Thyroid gland (tissue), 4 donors: ENCODE data around the gene CTAGE8.
"Not testable (repeated sequence)": the region's sequence is repeated elsewhere in the genome, so short reads cannot be mapped to it uniquely, and the experiment has no call there.

Source experiments
- POLR2A ChIP-seq, 2 donors: fragments of 450-650 bp; IDR thresholded peaks; one replicate each; pipeline ENCODE4 v1.6.1; 2017; ENCODE audit warnings: antibody characterized with exemption in 2 of 2, mild to moderate bottlenecking in 2 of 2, moderate library complexity in 1 of 2
- TF ChIP-seq, protein P1 (sequence below), 6 experiments: fragments of 200-600 bp in 3 of 6; fragments of 450-650 bp in 3 of 6; sonication (generic) in 3 of 6; IDR thresholded peaks; one replicate each; pipeline ENCODE4 v1.5.1; 2016 to 2019; ENCODE audit warnings: antibody characterized with exemption in 6 of 6, mild to moderate bottlenecking in 2 of 6, inconsistent platforms in 1 of 6, moderate library complexity in 1 of 6

DNA sequence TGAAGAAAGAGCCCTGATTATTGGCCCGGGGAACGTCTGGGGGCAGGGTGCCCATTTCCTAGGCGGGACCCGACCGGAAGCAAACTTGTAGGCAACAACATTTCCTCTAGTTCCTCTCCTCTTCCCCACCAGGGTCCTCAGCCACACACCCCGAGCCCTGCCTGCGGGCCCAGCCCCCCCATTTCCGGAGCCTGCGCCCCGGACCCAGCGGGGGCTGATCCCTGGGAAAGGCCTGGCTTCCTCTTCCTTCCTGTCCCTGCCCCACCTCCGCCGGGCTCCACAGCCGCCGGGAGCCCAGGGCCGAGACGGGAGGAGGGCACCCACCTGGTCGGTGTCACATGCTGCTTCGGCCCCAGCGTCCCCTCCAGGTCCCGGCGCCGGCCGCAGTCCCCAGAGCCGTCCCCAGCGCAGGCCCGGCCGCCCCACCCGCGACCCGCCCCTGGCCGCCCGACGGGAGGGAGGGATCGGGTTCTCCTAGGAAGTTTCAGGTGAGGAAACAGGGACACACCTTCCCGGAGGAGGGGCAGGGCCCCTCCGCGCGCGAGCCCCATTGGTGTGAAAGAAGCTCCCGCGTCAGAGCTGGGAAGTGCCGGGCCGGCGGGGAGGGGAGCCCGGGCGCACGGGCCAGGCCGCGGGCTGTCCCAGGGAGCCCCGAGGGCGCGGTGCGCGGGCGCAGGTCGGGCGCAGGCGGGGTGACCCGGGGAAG is 24.9 kb upstream of the CTAGE8 start:
- TF ChIP-seq, protein P1, sequence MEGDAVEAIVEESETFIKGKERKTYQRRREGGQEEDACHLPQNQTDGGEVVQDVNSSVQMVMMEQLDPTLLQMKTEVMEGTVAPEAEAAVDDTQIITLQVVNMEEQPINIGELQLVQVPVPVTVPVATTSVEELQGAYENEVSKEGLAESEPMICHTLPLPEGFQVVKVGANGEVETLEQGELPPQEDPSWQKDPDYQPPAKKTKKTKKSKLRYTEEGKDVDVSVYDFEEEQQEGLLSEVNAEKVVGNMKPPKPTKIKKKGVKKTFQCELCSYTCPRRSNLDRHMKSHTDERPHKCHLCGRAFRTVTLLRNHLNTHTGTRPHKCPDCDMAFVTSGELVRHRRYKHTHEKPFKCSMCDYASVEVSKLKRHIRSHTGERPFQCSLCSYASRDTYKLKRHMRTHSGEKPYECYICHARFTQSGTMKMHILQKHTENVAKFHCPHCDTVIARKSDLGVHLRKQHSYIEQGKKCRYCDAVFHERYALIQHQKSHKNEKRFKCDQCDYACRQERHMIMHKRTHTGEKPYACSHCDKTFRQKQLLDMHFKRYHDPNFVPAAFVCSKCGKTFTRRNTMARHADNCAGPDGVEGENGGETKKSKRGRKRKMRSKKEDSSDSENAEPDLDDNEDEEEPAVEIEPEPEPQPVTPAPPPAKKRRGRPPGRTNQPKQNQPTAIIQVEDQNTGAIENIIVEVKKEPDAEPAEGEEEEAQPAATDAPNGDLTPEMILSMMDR (IDR thresholded peaks at IDR 0.05), result not testable (repeated sequence)
- not testable (repeated sequence) for TF ChIP-seq POLR2A (IDR thresholded peaks at IDR 0.05)
